Neuronal stem cell (in vitro differentiated cells): ENCODE results near the gene VSTM1.

Source experiments
- DNase-seq: peaks from one replicate; pipeline ENCODE4 v3.0.0-alpha.2; 2013; ENCODE audit warnings: low spot score
- H2AFZ ChIP-seq: one replicate; pipeline ENCODE4 v1.6.1; 2013; ENCODE audit warnings: mild to moderate bottlenecking, low read length, inconsistent platforms
- H2AK5ac ChIP-seq: 2 replicates; pipeline ENCODE4 v1.6.1; 2013; ENCODE audit warnings: low read depth, mild to moderate bottlenecking, inconsistent platforms, low read length, moderate library complexity, mixed read lengths
- H2BK120ac ChIP-seq: 2 replicates; pipeline ENCODE4 v1.6.1; 2013; ENCODE audit warnings: low read depth, mild to moderate bottlenecking, inconsistent platforms, low read length, moderate library complexity, mixed read lengths
- H2BK12ac ChIP-seq: one replicate; pipeline ENCODE4 v1.6.1; 2013; ENCODE audit warnings: low read length, inconsistent platforms
- H2BK15ac ChIP-seq: 2 replicates; pipeline ENCODE4 v1.6.1; 2013; ENCODE audit warnings: mild to moderate bottlenecking, low read length, inconsistent platforms, mixed read lengths
- H2BK5ac ChIP-seq: one replicate; pipeline ENCODE4 v1.6.1; 2013; ENCODE audit warnings: inconsistent platforms, mild to moderate bottlenecking, low read length, moderate library complexity
- H3K14ac ChIP-seq: one replicate; pipeline ENCODE4 v1.6.1; 2013; ENCODE audit warnings: low read length, inconsistent platforms
- H3K18ac ChIP-seq: 2 replicates; pipeline ENCODE4 v1.6.1; 2013; ENCODE audit warnings: low read length, inconsistent platforms
- H3K23ac ChIP-seq: 2 replicates; pipeline ENCODE4 v1.6.1; 2013; ENCODE audit warnings: low read depth, mild to moderate bottlenecking, mixed read lengths, low read length, inconsistent platforms; ENCODE audit not compliant: poor library complexity
- H3K27ac ChIP-seq: replicated peaks from 3 replicates; pipeline ENCODE4 v1.5.1; 2013; ENCODE audit warnings: low read length, inconsistent platforms
- H3K27me3 ChIP-seq, 3 experiments: 2 replicates each; pipeline ENCODE4 v1.6.1; 2013; ENCODE audit warnings: low read length in 3 of 3, mild to moderate bottlenecking in 2 of 3, inconsistent platforms in 1 of 3, low read depth in 1 of 3, mixed read lengths in 1 of 3, moderate library complexity in 1 of 3; ENCODE audit not compliant: control insufficient read depth in 3 of 3, insufficient read depth in 3 of 3
- H3K36me3 ChIP-seq, 2 donors: replicated peaks in 1 of 2; 2 replicates each; pipeline ENCODE4 v1.6.1; 2013; ENCODE audit warnings: low read length in 2 of 2; ENCODE audit not compliant: control insufficient read depth in 2 of 2, insufficient read depth in 2 of 2
- H3K4ac ChIP-seq: 2 replicates; pipeline ENCODE4 v1.6.1; 2013; ENCODE audit warnings: inconsistent platforms, mild to moderate bottlenecking, low read length, moderate library complexity
- H3K4me1 ChIP-seq, 2 donors: 1 replicate in 1 of 2; 2 replicates in 1 of 2; pipeline ENCODE4 v1.6.1; 2013; ENCODE audit warnings: low read length in 2 of 2, low read depth in 1 of 2; ENCODE audit not compliant: control insufficient read depth in 2 of 2, insufficient read depth in 1 of 2
- H3K4me2 ChIP-seq: one replicate; pipeline ENCODE4 v1.6.1; 2013; ENCODE audit warnings: mild to moderate bottlenecking, low read length, inconsistent platforms; ENCODE audit not compliant: insufficient read depth, poor library complexity, severe bottlenecking
- H3K4me3 ChIP-seq, 2 donors: 2 replicates each; pipeline ENCODE4 v1.5.1; 2013; ENCODE audit warnings: low read length in 2 of 2, mild to moderate bottlenecking in 2 of 2, inconsistent platforms in 1 of 2, moderate library complexity in 1 of 2
- H3K79me1 ChIP-seq: one replicate; pipeline ENCODE4 v1.6.1; 2013; ENCODE audit warnings: low read depth, mild to moderate bottlenecking, inconsistent platforms, low read length, moderate library complexity
- H3K9ac ChIP-seq: one replicate; pipeline ENCODE4 v1.6.1; 2013; ENCODE audit warnings: mild to moderate bottlenecking, low read depth, low read length, inconsistent platforms; ENCODE audit not compliant: poor library complexity
- H3K9me3 ChIP-seq, 2 donors: replicated peaks in 1 of 2; 2 replicates each; pipeline versions ENCODE3 to v1.6.1; 2013; ENCODE audit warnings: low read length in 2 of 2, mild to moderate bottlenecking in 2 of 2, inconsistent platforms in 1 of 2, low read depth in 1 of 2, mixed read lengths in 1 of 2, moderate library complexity in 1 of 2; ENCODE audit not compliant: control insufficient read depth in 2 of 2, insufficient read depth in 1 of 2
- H4K8ac ChIP-seq: one replicate; pipeline ENCODE4 v1.6.1; 2013; ENCODE audit warnings: low read depth, mild to moderate bottlenecking, inconsistent platforms, low read length, moderate library complexity
- H4K91ac ChIP-seq: one replicate; pipeline ENCODE4 v1.6.1; 2013; ENCODE audit warnings: low read length, low read depth, mild to moderate bottlenecking, inconsistent platforms; ENCODE audit not compliant: poor library complexity
- WGBS, 2 donors: extraction: QIAGEN DNeasy Blood & Tissue Kit; methylation state at CpG; one replicate each; pipeline ENCODE4 v1.1.7; 2013; ENCODE audit warnings: missing lambda C conversion rate in 2 of 2, mixed read lengths in 1 of 2; ENCODE audit not compliant: insufficient read length in 2 of 2, insufficient replicate concordance in 1 of 2; ENCODE audit errors: extremely low coverage in 2 of 2; 5-methylcytosine and 5-hydroxymethylcytosine counted together

VSTM1 gene

GRCh38 chr19:54106716-54107115 lies 43.0 kb upstream of the VSTM1 start:
- no peak overlapping the region for H2AFZ ChIP-seq
- no peak overlapping the region for H2BK12ac ChIP-seq
- peaks cover 4% of the 10 kb centered on the region for H3K79me1 ChIP-seq
- no peak overlapping the region for H3K27ac ChIP-seq
- no peak overlapping the region for H2AK5ac ChIP-seq
- no peak overlapping the region for H3K14ac ChIP-seq
- H4K91ac ChIP-seq: no peak overlapping the region
- no peak overlapping the region for H3K9ac ChIP-seq
- H4K8ac ChIP-seq: no peak overlapping the region
- no peak overlapping the region for H3K23ac ChIP-seq
- H3K18ac ChIP-seq: no peak overlapping the region
- H2BK15ac ChIP-seq: no peak overlapping the region
- H3K36me3 ChIP-seq: peaks cover 43 to 58% of the 10 kb centered on the region in 2 donors
- no peaks in the 10 kb centered on the region for H3K9me3 ChIP-seq
- peaks cover 0 to 2% of the 10 kb centered on the region in 2 donors for H3K4me1 ChIP-seq
- H3K4me3 ChIP-seq: no peak overlapping the region
- H3K4ac ChIP-seq: no peak overlapping the region
- H2BK120ac ChIP-seq: no peak overlapping the region
- no peak for DNase-seq
- no peaks in the 10 kb centered on the region for H3K27me3 ChIP-seq
- WGBS, 2 donors: no CpG with 5 or more reads among the region's 15 CpGs
- H3K4me2 ChIP-seq: no peak overlapping the region
- no peak overlapping the region for H2BK5ac ChIP-seq

DNA sequence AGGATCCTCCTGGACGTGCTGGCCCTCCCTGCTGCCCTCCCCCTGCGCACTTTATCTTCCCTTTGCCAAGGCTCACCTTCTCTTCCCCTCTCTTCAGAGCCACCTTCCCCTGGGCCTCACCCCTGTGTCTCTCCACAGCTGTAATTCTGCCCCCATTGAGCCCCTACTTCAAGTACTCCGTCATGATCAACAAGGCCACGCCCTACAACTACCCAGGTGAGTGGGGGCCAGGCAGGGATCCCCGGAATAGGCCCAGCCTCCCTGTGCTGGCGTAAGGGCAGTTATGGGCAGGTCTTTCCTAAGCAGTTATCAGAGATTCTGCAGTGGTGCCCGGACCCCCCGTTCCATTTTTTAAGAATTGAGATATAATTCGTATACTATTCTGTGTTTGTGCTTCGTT lies 42.1 kb upstream of the VSTM1 start:
- peak overlapping the region in 1 of 2 donors; percentile 14 for H3K4me3 ChIP-seq
- H3K18ac ChIP-seq: no peak overlapping the region
- no peak for DNase-seq
- H3K79me1 ChIP-seq: peaks cover 4% of the 10 kb centered on the region
- H3K36me3 ChIP-seq: peaks cover 40 to 53% of the 10 kb centered on the region in 2 donors
- no peak overlapping the region for H2BK12ac ChIP-seq
- no peak overlapping the region for H4K8ac ChIP-seq
- no peak overlapping the region for H2BK5ac ChIP-seq
- H3K4me1 ChIP-seq: peaks cover 0 to 2% of the 10 kb centered on the region in 2 donors
- H3K27me3 ChIP-seq: no peaks in the 10 kb centered on the region
- no peak overlapping the region for H3K27ac ChIP-seq
- no CpG with 5 or more reads among the region's 10 CpGs for WGBS, 2 donors
- H3K4ac ChIP-seq: no peak overlapping the region
- H3K9ac ChIP-seq: no peak overlapping the region
- H3K4me2 ChIP-seq: no peak overlapping the region
- H2AFZ ChIP-seq: no peak overlapping the region
- no peak overlapping the region for H3K23ac ChIP-seq
- no peak overlapping the region for H2BK15ac ChIP-seq
- H2BK120ac ChIP-seq: no peak overlapping the region
- H3K9me3 ChIP-seq: no peaks in the 10 kb centered on the region
- H2AK5ac ChIP-seq: no peak overlapping the region
- H4K91ac ChIP-seq: no peak overlapping the region
- H3K14ac ChIP-seq: no peak overlapping the region

DNA sequence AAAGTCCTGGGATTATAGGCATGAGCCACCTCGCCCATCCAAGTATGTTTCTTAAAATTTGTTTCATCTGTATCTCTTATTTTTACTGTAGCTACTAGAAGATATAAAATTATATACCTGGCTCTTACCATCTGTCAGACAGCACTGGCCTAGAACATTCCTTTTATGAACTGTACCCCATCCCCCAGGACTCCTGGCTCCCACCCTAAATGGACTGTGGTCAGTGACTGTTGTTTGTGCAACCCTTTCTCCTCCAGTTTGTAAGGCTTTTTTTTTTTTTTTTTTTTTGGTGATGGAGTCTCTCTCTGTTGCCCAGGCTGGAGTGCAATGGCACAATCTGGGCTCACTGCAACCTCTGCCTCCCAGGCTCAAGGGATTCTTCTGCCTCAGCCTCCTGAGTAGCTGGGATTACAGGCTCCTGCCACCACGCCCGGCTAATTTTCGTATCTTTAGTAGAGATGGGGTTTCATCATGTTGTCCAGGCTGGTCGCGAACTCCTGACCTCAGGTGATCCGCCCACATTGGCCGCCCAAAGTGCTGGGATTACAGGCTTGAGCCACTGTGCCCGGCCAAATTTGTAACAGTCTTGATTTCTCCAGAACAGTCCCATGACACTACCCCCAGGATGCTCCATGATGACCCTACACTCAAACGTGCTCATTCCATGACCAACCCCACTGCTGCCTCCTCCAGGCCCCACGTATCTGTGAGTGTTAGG lies 41.5 kb upstream of the VSTM1 start:
- Histone ChIP-seq H3K79me1 (peaks cover 4% of the 10 kb centered on the region), H3K27ac (no peak overlapping the region), H3K14ac (no peak overlapping the region), H3K27me3 (no peaks in the 10 kb centered on the region), H2AFZ (no peak overlapping the region), H2BK15ac (no peak overlapping the region), H4K91ac (no peak overlapping the region), H3K4me1 (peaks cover 0 to 2% of the 10 kb centered on the region in 2 donors), H3K18ac (no peak overlapping the region), H2BK5ac (no peak overlapping the region), H2AK5ac (no peak overlapping the region), H3K4me2 (no peak overlapping the region), H2BK120ac (no peak overlapping the region), H3K4me3 (peak overlapping the region in 1 of 2 donors; percentile 14), H3K4ac (no peak overlapping the region), H2BK12ac (no peak overlapping the region), H3K9ac (no peak overlapping the region), H3K23ac (no peak overlapping the region), H3K9me3 (no peaks in the 10 kb centered on the region), H3K36me3 (peaks cover 36 to 46% of the 10 kb centered on the region in 2 donors), H4K8ac (no peak overlapping the region)
- no CpG with 5 or more reads among the region's 11 CpGs for WGBS, 2 donors
- no peak for DNase-seq

- peak within 1 kb of the TSS; percentile 89 for H2BK5ac ChIP-seq
- no peak within 1 kb of the TSS for H4K8ac ChIP-seq
- H3K4me1 ChIP-seq: peaks cover 0 to 2% of the 10 kb centered on the region in 2 donors
- peak within 1 kb of the TSS; percentile 91 for H3K18ac ChIP-seq
- no peak within 1 kb of the TSS for H3K27ac ChIP-seq
- peak within 1 kb of the TSS; percentile 95 to 98 for H3K4me3 ChIP-seq
- H4K91ac ChIP-seq: no peak within 1 kb of the TSS
- no peak within 1 kb of the TSS for H2BK12ac ChIP-seq
- WGBS, 2 donors: no CpG with 5 or more reads among the region's 54 CpGs
- peak; percentile 98 for DNase-seq
- peaks cover 19 to 22% of the 10 kb centered on the region in 2 donors for H3K36me3 ChIP-seq
- peak within 1 kb of the TSS; percentile 89 for H3K4me2 ChIP-seq
- H3K27me3 ChIP-seq: no peaks in the 10 kb centered on the region
- H3K4ac ChIP-seq: peak within 1 kb of the TSS; percentile 66
- H2AFZ ChIP-seq: peak within 1 kb of the TSS; percentile 93
- H3K79me1 ChIP-seq: peaks cover 4% of the 10 kb centered on the region
- peak within 1 kb of the TSS; percentile 73 for H2AK5ac ChIP-seq
- H3K23ac ChIP-seq: peak within 1 kb of the TSS; percentile 76
- peak within 1 kb of the TSS; percentile 96 for H3K9ac ChIP-seq
- no peak within 1 kb of the TSS for H2BK15ac ChIP-seq
- H3K14ac ChIP-seq: peak within 1 kb of the TSS; percentile 49
- H2BK120ac ChIP-seq: no peak within 1 kb of the TSS
- H3K9me3 ChIP-seq: no peaks in the 10 kb centered on the region
Observed at GRCh38 chr19:54102421-54103169, 38.9 kb upstream of the VSTM1 start, which contains the start of gene NDUFA3. NDUFA3 (plus strand) TSS chr19:54102855; CDS start chr19:54102879, 24 bp downstream.
